HEK293 (cell line): ENCODE data around the gene CCDC38.

Experiments
- CTCF ChIA-PET: fragments of 350-600 bp; formaldehyde crosslinking; extraction: SDS; loops from one replicate; lab custom pipeline; 2021; ENCODE audit warnings: antibody characterized with exemption; lab: Yijun Ruan, JAX
- POLR2A ChIA-PET: fragments of 300-600 bp; formaldehyde crosslinking; extraction: SDS; loops from one replicate; lab custom pipeline; 2020; ENCODE audit warnings: antibody characterized with exemption, inconsistent platforms; lab: Yijun Ruan, JAX
- H3K27ac ChIP-seq: fragments of 200-500 bp; sonication (Bioruptor generic); 2 replicates; pipeline ENCODE4 v1.5.1; 2014; ENCODE audit warnings: low read depth, low read length, control low read depth, inconsistent platforms; ENCODE audit errors: extremely low read depth
- H3K36me3 ChIP-seq, 2 experiments: fragments of 200-500 bp in 1 of 2; sonication (Bioruptor generic) in 1 of 2; 1 replicate in 1 of 2; 2 replicates in 1 of 2; pipeline ENCODE4 v1.5.1; 2014 to 2017; ENCODE audit warnings: inconsistent platforms in 2 of 2, low read length in 2 of 2; ENCODE audit not compliant: control insufficient read depth in 2 of 2, insufficient read depth in 1 of 2
- H3K4me1 ChIP-seq: fragments of 200-500 bp; sonication (Bioruptor generic); 2 replicates; pipeline ENCODE4 v1.5.1; 2014; ENCODE audit warnings: mild to moderate bottlenecking, low read length, inconsistent platforms; ENCODE audit not compliant: control insufficient read depth, insufficient read depth
- H3K4me3 ChIP-seq: 2 replicates; pipeline ENCODE4 v1.5.1; 2011; ENCODE audit warnings: low read depth, mild to moderate bottlenecking, control low read depth, low read length, moderate library complexity
- H3K9me3 ChIP-seq: fragments of 200-500 bp; sonication (Bioruptor generic); 2 replicates; pipeline ENCODE4 v1.5.1; 2014; ENCODE audit warnings: low read depth, low read length, inconsistent platforms; ENCODE audit not compliant: control insufficient read depth, insufficient read depth
- BCL11A ChIP-seq: fragments of 450-650 bp; formaldehyde crosslinking; IDR thresholded peaks from 2 replicates; pipeline ENCODE4 v1.5.1; 2016; ENCODE audit warnings: low read depth, missing biosample characterization, missing genetic modification characterization
- BCL6B ChIP-seq: fragments of 450-650 bp; formaldehyde crosslinking; IDR thresholded peaks from 2 replicates; pipeline ENCODE4 v1.5.1; 2017; ENCODE audit warnings: missing biosample characterization, missing genetic modification characterization
- CTCF ChIP-seq: fragments of 450-650 bp; formaldehyde crosslinking; IDR thresholded peaks from 2 replicates; pipeline ENCODE4 v1.5.1; 2016; ENCODE audit warnings: missing biosample characterization, missing genetic modification characterization
- GFI1B ChIP-seq: fragments of 450-650 bp; formaldehyde crosslinking; IDR thresholded peaks from 2 replicates; pipeline ENCODE4 v1.5.1; 2016; ENCODE audit warnings: missing biosample characterization, missing genetic modification characterization
- GLIS1 ChIP-seq: fragments of 450-650 bp; formaldehyde crosslinking; IDR thresholded peaks from 2 replicates; pipeline ENCODE4 v1.5.1; 2016; ENCODE audit warnings: missing biosample characterization, missing genetic modification characterization
- HOXC10 ChIP-seq: sonication (generic); formaldehyde crosslinking; IDR thresholded peaks from 2 replicates; pipeline ENCODE4 v1.8.1; 2023; ENCODE audit warnings: mild to moderate bottlenecking, missing genetic modification reagents
- PRDM10 ChIP-seq: fragments of 450-650 bp; formaldehyde crosslinking; IDR thresholded peaks from 2 replicates; pipeline ENCODE4 v1.5.1; 2016; ENCODE audit warnings: missing biosample characterization, missing genetic modification characterization
- PRDM6 ChIP-seq: fragments of 450-650 bp; formaldehyde crosslinking; IDR thresholded peaks from 2 replicates; pipeline ENCODE4 v1.5.1; 2017; ENCODE audit warnings: missing biosample characterization, missing genetic modification characterization
- REPIN1 ChIP-seq: fragments of 450-650 bp; formaldehyde crosslinking; IDR thresholded peaks from 2 replicates; pipeline ENCODE4 v1.5.1; 2017; ENCODE audit warnings: missing biosample characterization, missing genetic modification characterization, low read depth
- YY1 ChIP-seq: fragments of 450-650 bp; formaldehyde crosslinking; IDR thresholded peaks from 2 replicates; pipeline ENCODE4 v1.5.1; 2018; ENCODE audit warnings: missing biosample characterization, missing genetic modification characterization
- ZBTB44 ChIP-seq: fragments of 450-650 bp; IDR thresholded peaks from 2 replicates; pipeline ENCODE4 v1.5.1; 2018; ENCODE audit warnings: missing biosample characterization, mild to moderate bottlenecking, missing genetic modification characterization
- ZFP69B ChIP-seq: fragments of 450-650 bp; formaldehyde crosslinking; IDR thresholded peaks from 2 replicates; pipeline ENCODE4 v1.5.1; 2016; ENCODE audit warnings: missing biosample characterization, missing genetic modification characterization
- ZNF37A ChIP-seq: fragments of 450-650 bp; IDR thresholded peaks from 2 replicates; pipeline ENCODE4 v1.5.1; 2018; ENCODE audit warnings: missing biosample characterization, missing genetic modification characterization
- ZNF645 ChIP-seq: fragments of 450-650 bp; formaldehyde crosslinking; IDR thresholded peaks from 2 replicates; pipeline ENCODE4; 2016; ENCODE audit warnings: missing biosample characterization, missing genetic modification characterization
- ZNF654 ChIP-seq: fragments of 450-650 bp; formaldehyde crosslinking; IDR thresholded peaks from 2 replicates; pipeline ENCODE4 v1.5.1; 2016; ENCODE audit warnings: low read depth, missing biosample characterization, missing genetic modification characterization
- ZNF660 ChIP-seq: fragments of 450-650 bp; IDR thresholded peaks from 2 replicates; pipeline ENCODE4 v1.5.1; 2018; ENCODE audit warnings: missing biosample characterization, mild to moderate bottlenecking, missing genetic modification characterization
- ZNF677 ChIP-seq: fragments of 450-650 bp; IDR thresholded peaks from 2 replicates; pipeline ENCODE4 v1.5.0; 2018; ENCODE audit warnings: missing biosample characterization, mild to moderate bottlenecking, missing genetic modification characterization, moderate library complexity
- ZSCAN16 ChIP-seq: fragments of 450-650 bp; formaldehyde crosslinking; IDR thresholded peaks from 2 replicates; pipeline ENCODE4 v1.5.1; 2016; ENCODE audit warnings: missing biosample characterization, missing genetic modification characterization
- ZSCAN18 ChIP-seq: fragments of 450-650 bp; formaldehyde crosslinking; IDR thresholded peaks from 2 replicates; pipeline ENCODE4 v1.5.1; 2016; ENCODE audit warnings: missing biosample characterization, missing genetic modification characterization

The CCDC38 gene

GRCh38 chr12:95963096-95963495 is 20.7 kb upstream of the CCDC38 start:
- H3K9me3 ChIP-seq, result no peaks in the 10 kb centered on the region
- H3K36me3 ChIP-seq, result no peaks in the 10 kb centered on the region
- no peak overlapping the region for H3K27ac ChIP-seq
- ChIA-PET POLR2A (no interaction called here), CTCF (interaction anchor here (0.6 to 2.1 kb wide), 5 partner anchors 13 to 47 kb away, joined by 3 to 12 read pairs (median 3); no protein-coding TSS in a partner anchor)
- TF ChIP-seq CTCF (tag by site-specific recombination) (peak; percentile 60), ZNF645 (tag by site-specific recombination) (no peak), ZFP69B (no peak), YY1 (no peak), ZNF677 (tag by site-specific recombination) (no peak), GLIS1 (tag by site-specific recombination) (no peak), ZNF654 (tag by site-specific recombination) (peak; percentile 52), ZSCAN16 (tag by site-specific recombination) (no peak), PRDM6 (no peak), ZBTB44 (tag by site-specific recombination) (no peak), HOXC10 (CRISPR knock-in tag) (no peak)
- H3K4me3 ChIP-seq, result no peak overlapping the region
- H3K4me1 ChIP-seq, result no peaks in the 10 kb centered on the region

- ChIA-PET CTCF (interaction anchor here (0.7 to 2.1 kb wide), 4 partner anchors 14 to 140 kb away, joined by 3 to 12 read pairs (median 6); no protein-coding TSS in a partner anchor), POLR2A (no interaction called here)
- Histone ChIP-seq H3K4me3 (no peak overlapping the region), H3K27ac (no peak overlapping the region), H3K4me1 (no peaks in the 10 kb centered on the region), H3K36me3 (no peaks in the 10 kb centered on the region), H3K9me3 (no peaks in the 10 kb centered on the region)
- no peak for TF ChIP-seq BCL11A (tag by site-specific recombination)
- no peak for TF ChIP-seq GFI1B (tag by site-specific recombination)
- no peak for TF ChIP-seq ZNF37A
- no peak for TF ChIP-seq BCL6B (tag by site-specific recombination)
- no peak for TF ChIP-seq PRDM10 (tag by site-specific recombination)
- no peak for TF ChIP-seq ZNF645 (tag by site-specific recombination)
- TF ChIP-seq REPIN1, result no peak
- TF ChIP-seq ZNF660, result no peak
- TF ChIP-seq ZSCAN18 (tag by site-specific recombination), result no peak
Observed at GRCh38 chr12:95962222-95962621, 19.8 kb upstream of the CCDC38 start.
